Measurements from ENCODE around the gene COMTD1. TPM values are rescaled to one million over a fixed set of nuclear protein-coding genes. Genes with fewer than 3 reads are reported as not detected.

The COMTD1 gene
- total and polyA plus RNA-seq, 2 donors (not counting 3 experiments of a cell fraction or from before 2014, with no cell fraction given): 18.4 to 18.6 TPM

DNA sequence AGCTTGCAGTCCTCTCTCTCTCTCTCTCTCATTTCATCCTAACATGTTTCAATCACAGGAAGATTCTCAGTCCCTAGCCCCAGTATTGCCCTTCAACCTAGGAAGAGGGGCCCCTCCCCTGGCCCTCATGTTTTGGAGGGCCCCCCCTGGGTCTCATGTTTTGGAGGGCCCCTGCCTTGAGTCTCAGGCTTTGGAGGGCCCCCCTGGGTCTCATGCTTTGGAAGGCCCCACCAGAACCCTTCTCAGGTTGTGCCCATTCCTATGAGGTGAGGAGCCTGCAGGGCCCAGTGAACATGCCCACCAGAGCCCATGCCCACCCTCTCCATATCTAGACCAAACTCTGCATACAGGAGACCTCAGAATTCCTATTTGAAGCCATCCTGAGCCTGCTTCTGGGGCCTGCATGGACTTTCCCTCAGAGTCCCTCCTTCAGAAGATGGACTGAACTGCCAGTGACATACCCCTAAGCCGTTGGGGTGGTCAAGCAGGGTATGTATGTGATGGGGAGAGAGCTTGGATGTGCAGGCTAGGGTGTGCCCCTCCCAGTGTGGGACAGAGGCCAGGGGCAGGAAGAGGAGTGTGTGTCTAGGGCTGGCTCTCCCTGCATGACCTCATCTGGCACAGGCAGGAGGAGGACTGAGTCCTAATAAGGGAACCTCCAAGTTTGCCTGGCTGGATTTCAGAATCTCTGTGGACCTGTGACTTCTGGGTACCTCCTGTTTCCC lies 33.3 kb downstream of the COMTD1 start:
- CTCF ChIA-PET: interaction anchor here (0.9 kb wide), 1 partner anchor 33 kb away, joined by 4 read pairs; the partner anchor contains the start of gene COMTD1
- Histone ChIP-seq H3K9me3 (replicated peaks; ENCODE audit: control insufficient read depth, insufficient read depth, low read length) (no peaks in the 10 kb centered on the region), H3K79me2 (ENCODE audit: control insufficient read depth, insufficient read depth, low read length) (no peaks in the 10 kb centered on the region), H3K27me3 (ENCODE audit: control insufficient read depth in 2 of 2, insufficient read depth in 2 of 2, low read length in 2 of 2) (no peaks in the 10 kb centered on the region), H3K4me3 (replicated peaks in 1 of 3; ENCODE audit: insufficient read depth in 1 of 3, low read depth in 1 of 3, low read length in 3 of 3) (no peak overlapping the region), H3K4me1 (ENCODE audit: control insufficient read depth, extremely low read depth, insufficient read depth, low read length) (no peaks in the 10 kb centered on the region), H3K9me1 (replicated peaks; ENCODE audit: control insufficient read depth, extremely low read depth, insufficient read depth, low read length) (no peaks in the 10 kb centered on the region), H3K9ac (replicated peaks; ENCODE audit: extremely low read depth, insufficient read depth, low read length) (no peak overlapping the region), H4K20me1 (replicated peaks; ENCODE audit: control insufficient read depth, extremely low read depth, insufficient read depth, low read length) (no peaks in the 10 kb centered on the region), H3K4me2 (ENCODE audit: insufficient read depth, low read length) (no peak overlapping the region), H2AFZ (ENCODE audit: low read depth, low read length) (no peak overlapping the region), H3K27ac (ENCODE audit: insufficient read depth, low read depth, low read length) (no peak overlapping the region), H3K36me3 (ENCODE audit: control insufficient read depth in 2 of 2, extremely low read depth in 1 of 2, insufficient read depth in 2 of 2, low read length in 2 of 2) (no peaks in the 10 kb centered on the region)
- dilution Hi-C loops (cut with MboI; ENCODE audit: extremely low pct_ligation_motif_present, low sequenced_read_pairs): no loop called here
- no peak for TF ChIP-seq FOS (IDR thresholded peaks at IDR 0.05; ENCODE audit: borderline replicate concordance, insufficient read depth, low read length)
- no peak for TF ChIP-seq POLR2A (IDR thresholded peaks at IDR 0.05; ENCODE audit: low read depth, low read length)
- no peak for TF ChIP-seq POLR2AphosphoS5 (IDR thresholded peaks at IDR 0.05; ENCODE audit: insufficient read depth, low read depth, low read length)
- TF ChIP-seq, protein P1, sequence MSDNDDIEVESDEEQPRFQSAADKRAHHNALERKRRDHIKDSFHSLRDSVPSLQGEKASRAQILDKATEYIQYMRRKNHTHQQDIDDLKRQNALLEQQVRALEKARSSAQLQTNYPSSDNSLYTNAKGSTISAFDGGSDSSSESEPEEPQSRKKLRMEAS (IDR thresholded peaks at IDR 0.05; ENCODE audit: insufficient read depth, insufficient read length): no peak
- no peak for TF ChIP-seq JUN (IDR thresholded peaks at IDR 0.05; ENCODE audit: borderline replicate concordance, insufficient read depth, insufficient read length, low read depth)
- no peak for TF ChIP-seq MYC (IDR thresholded peaks at IDR 0.05; ENCODE audit: low read depth, low read length)
- no peak for TF ChIP-seq GATA2 (IDR thresholded peaks at IDR 0.05; ENCODE audit: insufficient read depth, insufficient read length, low read depth, low read length)
- TF ChIP-seq, protein P2, sequence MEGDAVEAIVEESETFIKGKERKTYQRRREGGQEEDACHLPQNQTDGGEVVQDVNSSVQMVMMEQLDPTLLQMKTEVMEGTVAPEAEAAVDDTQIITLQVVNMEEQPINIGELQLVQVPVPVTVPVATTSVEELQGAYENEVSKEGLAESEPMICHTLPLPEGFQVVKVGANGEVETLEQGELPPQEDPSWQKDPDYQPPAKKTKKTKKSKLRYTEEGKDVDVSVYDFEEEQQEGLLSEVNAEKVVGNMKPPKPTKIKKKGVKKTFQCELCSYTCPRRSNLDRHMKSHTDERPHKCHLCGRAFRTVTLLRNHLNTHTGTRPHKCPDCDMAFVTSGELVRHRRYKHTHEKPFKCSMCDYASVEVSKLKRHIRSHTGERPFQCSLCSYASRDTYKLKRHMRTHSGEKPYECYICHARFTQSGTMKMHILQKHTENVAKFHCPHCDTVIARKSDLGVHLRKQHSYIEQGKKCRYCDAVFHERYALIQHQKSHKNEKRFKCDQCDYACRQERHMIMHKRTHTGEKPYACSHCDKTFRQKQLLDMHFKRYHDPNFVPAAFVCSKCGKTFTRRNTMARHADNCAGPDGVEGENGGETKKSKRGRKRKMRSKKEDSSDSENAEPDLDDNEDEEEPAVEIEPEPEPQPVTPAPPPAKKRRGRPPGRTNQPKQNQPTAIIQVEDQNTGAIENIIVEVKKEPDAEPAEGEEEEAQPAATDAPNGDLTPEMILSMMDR (IDR thresholded peaks at IDR 0.05; ENCODE audit: extremely low read depth in 1 of 2, insufficient read depth in 1 of 2, low read depth in 1 of 2, low read length in 2 of 2): no peak
- no peak for TF ChIP-seq EZH2 (IDR thresholded peaks at IDR 0.05; ENCODE audit: borderline replicate concordance, low read depth, low read length, severe bottlenecking)
- FAIRE-seq (no peak), DNase-seq (ENCODE audit: low read depth, low spot score) (no peak)
- POLR2A ChIA-PET: no interaction called here
- BruUV-seq (replicated peaks): no TSS peak
- intact Hi-C loops (cut with micrococcal nuclease): no loop called here
